Gastrocnemius medialis (tissue), 4 donors: ENCODE results near the gene CARD11. TPM values are rescaled to one million over a fixed set of nuclear protein-coding genes. Genes with fewer than 3 reads are reported as not detected.

Experiments used
- ATAC-seq, 2 donors: fragments of 150-250 bp; one replicate each; pipeline ENCODE4 v1.9.1; 2016
- DNase-seq, 2 donors: peaks; one replicate each; pipeline ENCODE4 v3.0.0-alpha.2; 2019
- H3K27ac ChIP-seq, 4 donors: fragments of 200-600 bp; sonication (generic); 1 replicate in 1 of 4; 2 replicates in 3 of 4; pipeline ENCODE4 v1.5.1; 2016 to 2018; ENCODE audit warnings: mild to moderate bottlenecking in 2 of 4, moderate library complexity in 1 of 4
- H3K27me3 ChIP-seq, 3 donors: fragments of 200-600 bp; sonication (generic) in 2 of 3; 1 replicate in 1 of 3; 2 replicates in 2 of 3; pipeline versions ENCODE4 v1.5.1 to v1.6.0; 2016 to 2019; ENCODE audit warnings: mild to moderate bottlenecking in 1 of 3, moderate library complexity in 1 of 3
- H3K36me3 ChIP-seq, 2 donors: fragments of 200-600 bp; sonication (generic) in 1 of 2; one replicate each; pipeline ENCODE4 v1.5.1; 2017 to 2018
- H3K4me1 ChIP-seq, 2 donors: fragments of 200-600 bp; sonication (generic) in 1 of 2; one replicate each; pipeline ENCODE4 v1.5.1; 2016 to 2017; ENCODE audit warnings: mild to moderate bottlenecking in 2 of 2
- H3K4me3 ChIP-seq, 4 donors: fragments of 200-600 bp; sonication (generic) in 3 of 4; 1 replicate in 1 of 4; 2 replicates in 3 of 4; pipeline ENCODE4 v1.5.1; 2016 to 2019; ENCODE audit warnings: mild to moderate bottlenecking in 2 of 4
- H3K9me3 ChIP-seq, 3 donors: fragments of 200-600 bp; sonication (generic) in 2 of 3; 1 replicate in 1 of 3; 2 replicates in 2 of 3; pipeline ENCODE4 v1.5.1; 2016 to 2019
- POLR2A ChIP-seq, 2 donors: fragments of 450-650 bp; IDR thresholded peaks; one replicate each; pipeline ENCODE4 v1.6.1; 2017; ENCODE audit warnings: antibody characterized with exemption in 2 of 2, mild to moderate bottlenecking in 2 of 2, moderate library complexity in 2 of 2
- in situ Hi-C, 4 donors: fragments of 200-750 bp; cut with MboI; loops; one replicate each; pipeline versions ENCODE4 v1.15.0 to v1.8.0; 2017; ENCODE audit warnings: low sequenced_read_pairs in 4 of 4
- intact Hi-C: fragments of 100-400 bp; cut with DNase I; formaldehyde crosslinking; loops from one replicate; pipeline ENCODE4 v1.15.1; 2023; ENCODE audit warnings: low total_unique reads
- total RNA-seq, 4 donors: library from RNA; depleted of rRNA; stranded (reverse); fragments of >200 nt; gene quantifications; one replicate each; pipeline versions ENCODE4 v1.1.0 to v1.2.3, GENCODE V29; 2016
- TF ChIP-seq, protein P1 (sequence below), 5 experiments: fragments of 450-650 bp in 3 of 5; fragments of 200-600 bp in 2 of 5; sonication (generic) in 2 of 5; IDR thresholded peaks in 4 of 5; conservative IDR thresholded peaks in 1 of 5; 1 replicate in 4 of 5; 2 replicates in 1 of 5; pipeline ENCODE4 v1.5.1; 2016 to 2019; ENCODE audit warnings: antibody characterized with exemption in 5 of 5, mild to moderate bottlenecking in 3 of 5, moderate library complexity in 3 of 5

CARD11 gene
- total RNA-seq, 4 donors from 2014 or later = 0.13 TPM; not detected in 3

DNA sequence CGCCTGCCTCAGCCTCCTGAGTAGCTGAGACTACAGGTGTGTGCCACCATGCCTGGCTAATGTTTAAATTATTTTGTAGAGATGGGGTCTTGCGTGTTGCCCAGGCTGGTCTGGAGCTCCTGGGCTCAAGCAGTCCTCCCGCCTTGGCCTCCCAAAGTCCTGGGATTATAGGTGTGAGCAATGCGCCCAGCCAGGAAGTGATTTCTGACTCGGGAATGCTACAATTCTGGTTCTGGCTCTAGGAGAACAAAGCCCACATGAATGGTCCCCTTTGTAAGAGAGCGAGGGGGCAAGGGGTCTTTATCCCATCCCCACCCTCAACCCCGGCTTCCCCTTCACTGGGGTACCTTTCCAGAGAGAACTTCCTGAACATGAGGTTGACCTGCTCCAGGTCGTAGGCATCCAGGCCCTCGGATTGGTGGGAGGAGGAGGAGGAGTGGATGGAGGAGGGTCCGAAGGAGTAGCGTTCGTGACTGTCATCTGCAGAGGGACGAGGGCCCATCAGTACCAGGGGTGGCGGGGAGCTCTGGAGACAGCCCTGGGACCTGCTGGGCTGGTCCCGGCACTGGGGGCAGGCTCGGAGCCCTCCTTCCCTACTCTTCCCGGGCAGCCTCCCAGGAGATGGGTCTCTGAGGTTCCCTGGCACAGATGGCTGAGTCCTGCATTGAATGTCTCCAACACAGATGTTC lies 119.6 kb downstream of the CARD11 start:
- H3K27ac ChIP-seq = no peak overlapping the region
- intact Hi-C loops = no loop called here
- DNase-seq (no peak), ATAC-seq (no peak)
- H3K4me1 ChIP-seq = no peaks in the 10 kb centered on the region
- H3K4me3 ChIP-seq = no peak overlapping the region
- in situ Hi-C loops = no loop called here
- no peak for TF ChIP-seq POLR2A (IDR thresholded peaks at IDR 0.05)
- TF ChIP-seq, protein P1, sequence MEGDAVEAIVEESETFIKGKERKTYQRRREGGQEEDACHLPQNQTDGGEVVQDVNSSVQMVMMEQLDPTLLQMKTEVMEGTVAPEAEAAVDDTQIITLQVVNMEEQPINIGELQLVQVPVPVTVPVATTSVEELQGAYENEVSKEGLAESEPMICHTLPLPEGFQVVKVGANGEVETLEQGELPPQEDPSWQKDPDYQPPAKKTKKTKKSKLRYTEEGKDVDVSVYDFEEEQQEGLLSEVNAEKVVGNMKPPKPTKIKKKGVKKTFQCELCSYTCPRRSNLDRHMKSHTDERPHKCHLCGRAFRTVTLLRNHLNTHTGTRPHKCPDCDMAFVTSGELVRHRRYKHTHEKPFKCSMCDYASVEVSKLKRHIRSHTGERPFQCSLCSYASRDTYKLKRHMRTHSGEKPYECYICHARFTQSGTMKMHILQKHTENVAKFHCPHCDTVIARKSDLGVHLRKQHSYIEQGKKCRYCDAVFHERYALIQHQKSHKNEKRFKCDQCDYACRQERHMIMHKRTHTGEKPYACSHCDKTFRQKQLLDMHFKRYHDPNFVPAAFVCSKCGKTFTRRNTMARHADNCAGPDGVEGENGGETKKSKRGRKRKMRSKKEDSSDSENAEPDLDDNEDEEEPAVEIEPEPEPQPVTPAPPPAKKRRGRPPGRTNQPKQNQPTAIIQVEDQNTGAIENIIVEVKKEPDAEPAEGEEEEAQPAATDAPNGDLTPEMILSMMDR (IDR thresholded peaks at IDR 0.05 in 4 of 5, conservative IDR thresholded peaks at IDR 0.05 in 1 of 5) = no peak
- no peaks in the 10 kb centered on the region for H3K36me3 ChIP-seq
- H3K27me3 ChIP-seq = peaks cover 13 to 19% (median 15%) of the 10 kb centered on the region in 3 donors
- H3K9me3 ChIP-seq = no peaks in the 10 kb centered on the region

DNA sequence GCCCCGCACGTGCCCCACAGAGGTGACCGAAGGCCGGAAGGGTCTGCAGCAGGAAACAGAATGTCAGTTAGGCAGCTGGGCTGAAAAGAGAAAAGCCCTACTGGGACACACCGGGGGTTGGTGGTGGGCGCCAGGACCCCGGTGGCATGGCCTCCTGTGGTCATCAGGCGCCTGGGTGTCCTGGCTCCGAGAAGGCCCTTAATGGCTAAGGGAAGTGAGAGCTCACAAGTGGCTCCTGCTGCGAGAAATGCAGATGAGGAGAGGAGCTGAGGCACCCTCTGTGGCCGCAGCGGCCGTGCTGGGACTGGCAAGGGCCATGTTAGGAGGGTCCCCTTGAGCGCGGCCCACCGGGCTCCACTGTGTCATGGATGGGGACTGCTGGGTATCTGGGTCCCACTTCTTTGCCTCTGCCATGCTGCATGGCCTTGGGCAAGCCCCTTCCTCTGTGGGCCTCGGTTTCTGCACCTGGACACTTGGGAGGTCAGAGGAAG lies 120.3 kb downstream of the CARD11 start:
- Histone ChIP-seq H3K4me3 (no peak overlapping the region), H3K27me3 (peaks cover 8 to 12% (median 9%) of the 10 kb centered on the region in 3 donors), H3K36me3 (no peaks in the 10 kb centered on the region), H3K4me1 (no peaks in the 10 kb centered on the region), H3K27ac (no peak overlapping the region), H3K9me3 (no peaks in the 10 kb centered on the region)
- intact Hi-C loops = no loop called here
- ATAC-seq (no peak), DNase-seq (no peak)
- TF ChIP-seq POLR2A (IDR thresholded peaks at IDR 0.05) = no peak
- TF ChIP-seq, protein P1 (IDR thresholded peaks at IDR 0.05 in 4 of 5, conservative IDR thresholded peaks at IDR 0.05 in 1 of 5) = no peak
- in situ Hi-C loops = no loop called here

DNA sequence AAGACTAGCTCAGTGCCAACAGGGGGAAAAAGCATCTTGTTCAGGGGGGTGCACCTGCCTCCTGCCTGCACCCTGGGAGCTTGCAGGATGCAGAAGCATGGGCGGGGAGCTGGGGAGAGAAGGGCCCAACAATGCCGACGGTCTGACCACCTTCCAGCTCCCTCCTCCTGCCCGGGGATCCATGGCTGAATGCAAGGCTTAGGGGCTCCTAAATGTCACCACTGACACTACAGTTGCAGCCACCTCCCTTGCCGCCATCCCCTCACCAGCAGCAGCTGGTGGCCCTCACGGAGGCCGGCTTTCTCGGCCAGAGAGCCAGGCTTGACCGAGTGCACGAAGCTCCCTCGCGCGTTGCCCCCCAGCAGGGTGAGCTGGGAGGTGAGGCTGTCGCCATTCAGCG lies 120.8 kb downstream of the CARD11 start:
- intact Hi-C loops (no loop called here), in situ Hi-C loops (no loop called here)
- Histone ChIP-seq H3K4me1 (no peaks in the 10 kb centered on the region), H3K27ac (no peak overlapping the region), H3K27me3 (peaks cover 6 to 11% (median 6%) of the 10 kb centered on the region in 3 donors), H3K36me3 (no peaks in the 10 kb centered on the region), H3K9me3 (no peaks in the 10 kb centered on the region), H3K4me3 (no peak overlapping the region)
- no peak for ATAC-seq
- DNase-seq = no peak
- no peak for TF ChIP-seq POLR2A (IDR thresholded peaks at IDR 0.05)
- TF ChIP-seq, protein P1 (IDR thresholded peaks at IDR 0.05 in 4 of 5, conservative IDR thresholded peaks at IDR 0.05 in 1 of 5) = no peak

DNA sequence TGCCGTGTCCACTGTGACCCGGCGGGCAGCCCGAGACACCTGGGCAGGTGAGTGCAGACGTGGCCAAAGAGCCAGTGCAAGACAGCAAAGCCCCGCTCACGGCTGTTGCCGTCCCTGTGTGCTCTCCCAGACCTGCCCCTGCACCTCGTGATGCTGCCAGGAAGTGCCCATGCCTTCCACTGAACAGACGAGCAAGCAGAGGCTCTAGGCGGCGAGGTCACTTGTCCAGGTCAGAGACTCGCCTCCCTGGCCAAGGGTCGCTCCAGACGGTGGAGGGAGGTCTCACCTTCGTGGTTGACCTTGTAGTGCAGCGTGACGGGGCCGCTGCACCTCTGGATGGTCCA lies 121.3 kb downstream of the CARD11 start:
- Histone ChIP-seq H3K4me3 (no peak overlapping the region), H3K4me1 (no peaks in the 10 kb centered on the region), H3K36me3 (no peaks in the 10 kb centered on the region), H3K9me3 (no peaks in the 10 kb centered on the region), H3K27ac (no peak overlapping the region), H3K27me3 (peaks cover 6 to 11% (median 6%) of the 10 kb centered on the region in 3 donors)
- TF ChIP-seq POLR2A (IDR thresholded peaks at IDR 0.05) = no peak
- TF ChIP-seq, protein P1 (IDR thresholded peaks at IDR 0.05 in 4 of 5, conservative IDR thresholded peaks at IDR 0.05 in 1 of 5) = no peak
- DNase-seq = no peak
- in situ Hi-C loops (no loop called here), intact Hi-C loops (no loop called here)
- ATAC-seq = no peak
